ENCODE measurements around the gene KDM4B.

KDM4B gene

DNA sequence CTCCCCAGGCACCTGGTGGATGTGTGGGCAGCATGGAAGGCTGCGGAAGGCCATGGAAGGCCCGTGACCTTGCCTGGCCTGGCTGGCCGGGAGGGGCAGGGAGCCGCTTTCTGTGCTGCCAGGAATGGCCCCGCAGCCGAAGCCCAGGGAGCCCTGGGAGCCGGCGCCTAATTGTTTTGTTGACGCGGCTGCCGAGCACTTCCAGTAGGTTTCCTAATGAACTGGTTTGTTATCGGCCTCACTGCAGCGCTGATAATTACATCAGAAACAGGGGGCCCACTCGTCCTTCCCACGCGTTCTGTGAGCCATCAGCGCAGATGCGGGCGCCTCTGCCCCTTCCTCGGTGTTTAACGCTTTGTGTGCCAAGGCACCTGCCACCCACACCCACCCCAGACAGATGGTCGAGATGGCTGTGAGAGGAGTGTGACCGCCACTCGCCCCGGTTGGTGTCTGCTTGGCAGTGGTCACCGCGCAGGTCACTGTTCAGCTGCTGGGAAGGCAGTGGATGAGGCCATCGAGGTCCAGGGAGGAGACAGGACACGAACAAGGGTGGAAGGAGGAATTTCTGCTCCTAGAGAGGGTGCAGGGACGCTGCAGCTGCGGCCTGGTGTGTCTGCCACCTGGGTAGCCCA, 124.5 kb downstream of the KDM4B start:
- Histone ChIP-seq H3K9ac (ENCODE audit: low read length) (no peak overlapping the region), H3K36me3 (ENCODE audit: control insufficient read depth, low read depth, low read length) (no peaks in the 10 kb centered on the region), H3K27me3 (ENCODE audit: control insufficient read depth, insufficient read depth, low read length) (no peaks in the 10 kb centered on the region), H3K4me1 (ENCODE audit: control insufficient read depth, low read depth, low read length) (peaks cover 3% of the 10 kb centered on the region), H3K4me3 (ENCODE audit: low read length) (no peak overlapping the region), H3K9me3 (ENCODE audit: control insufficient read depth, low read depth, low read length) (no peaks in the 10 kb centered on the region), H3K27ac (ENCODE audit: low read length) (no peak overlapping the region)

DNA sequence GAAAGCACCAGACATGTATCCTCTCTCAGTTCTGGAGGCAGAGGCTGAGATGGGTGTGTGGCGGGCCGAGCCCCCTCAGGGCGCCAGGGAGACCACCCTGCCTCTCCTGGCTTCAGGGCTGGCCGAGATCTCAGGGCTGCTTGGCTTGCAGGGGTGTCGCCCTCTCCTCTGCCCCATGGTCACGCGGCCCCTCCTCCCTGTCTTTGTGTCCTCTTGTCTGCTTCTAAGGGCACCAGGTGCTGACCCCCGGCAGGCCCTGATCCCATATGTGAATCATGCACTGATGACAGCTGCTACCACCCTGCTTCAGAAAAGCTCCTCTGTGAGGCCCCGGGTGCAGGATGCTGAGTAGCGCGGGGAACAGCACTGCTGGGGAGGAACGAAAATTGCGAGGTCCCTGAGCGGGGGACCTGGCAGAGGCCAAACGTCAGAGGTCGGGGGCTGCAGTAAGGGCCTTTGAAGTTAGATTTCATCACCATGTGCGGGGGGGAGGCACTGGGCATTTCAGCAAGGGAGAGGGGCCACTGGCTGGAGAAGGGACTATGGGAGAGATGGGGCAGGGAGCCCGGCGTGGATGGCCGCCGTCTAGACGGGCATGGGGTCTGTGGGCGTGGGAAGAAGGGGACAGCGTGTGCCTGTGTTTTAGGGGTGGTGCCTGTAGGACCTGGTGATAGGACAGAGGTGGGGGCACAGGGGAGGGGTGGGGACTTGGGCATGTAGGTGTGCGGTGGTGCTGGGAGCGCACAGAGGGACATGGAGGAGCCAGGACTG, 125.2 kb downstream of the KDM4B start:
- H3K27ac ChIP-seq (ENCODE audit: low read length) = no peak overlapping the region
- H3K27me3 ChIP-seq (ENCODE audit: control insufficient read depth, insufficient read depth, low read length) = no peaks in the 10 kb centered on the region
- peaks cover 3% of the 10 kb centered on the region for H3K4me1 ChIP-seq (ENCODE audit: control insufficient read depth, low read depth, low read length)
- no peaks in the 10 kb centered on the region for H3K9me3 ChIP-seq (ENCODE audit: control insufficient read depth, low read depth, low read length)
- no peak overlapping the region for H3K9ac ChIP-seq (ENCODE audit: low read length)
- H3K4me3 ChIP-seq (ENCODE audit: low read length) = no peak overlapping the region
- no peaks in the 10 kb centered on the region for H3K36me3 ChIP-seq (ENCODE audit: control insufficient read depth, low read depth, low read length)

DNA sequence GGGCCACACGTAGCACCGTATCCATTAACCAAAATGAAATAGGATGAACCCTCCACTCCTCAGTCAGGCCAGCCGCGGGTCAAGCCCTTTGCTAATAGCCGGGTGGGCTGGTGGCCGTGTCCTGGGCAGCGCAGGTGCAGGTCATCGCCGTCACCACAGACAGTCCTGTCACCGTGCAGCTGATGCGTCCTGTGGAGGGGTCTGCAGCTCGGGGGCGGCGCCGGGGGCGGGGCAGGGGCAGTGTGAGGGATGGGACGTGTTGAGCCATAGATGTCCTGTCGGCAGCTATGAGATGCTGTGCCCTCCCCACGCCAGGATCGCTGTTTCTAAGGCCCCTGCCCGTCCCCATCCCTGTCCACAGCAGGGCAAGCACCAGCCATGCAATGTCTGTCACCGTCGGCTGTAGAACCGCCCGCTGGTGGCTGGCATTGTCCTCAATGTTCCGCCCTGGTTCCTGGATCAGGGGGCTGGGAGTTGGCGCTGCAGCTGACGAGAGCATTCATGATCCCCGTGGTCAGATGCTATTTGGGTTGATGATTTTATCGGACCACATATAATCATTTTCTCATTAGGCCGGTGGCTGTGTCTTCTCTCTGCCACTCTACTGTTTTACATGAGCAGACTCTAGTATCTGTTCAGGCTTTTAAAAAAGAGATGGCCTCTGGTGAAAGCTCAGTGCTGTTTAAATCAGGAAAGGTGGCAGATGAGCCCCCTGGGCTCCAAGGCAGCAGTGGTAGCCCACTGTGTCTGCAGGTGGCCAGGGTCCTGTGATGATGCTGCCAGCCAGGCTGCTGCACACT, 126.1 kb downstream of the KDM4B start:
- H3K9ac ChIP-seq (ENCODE audit: low read length) = no peak overlapping the region
- H3K9me3 ChIP-seq (ENCODE audit: control insufficient read depth, low read depth, low read length) = peaks cover 6% of the 10 kb centered on the region
- H3K4me3 ChIP-seq (ENCODE audit: low read length) = no peak overlapping the region
- peaks cover 3% of the 10 kb centered on the region for H3K4me1 ChIP-seq (ENCODE audit: control insufficient read depth, low read depth, low read length)
- no peak overlapping the region for H3K27ac ChIP-seq (ENCODE audit: low read length)
- no peaks in the 10 kb centered on the region for H3K36me3 ChIP-seq (ENCODE audit: control insufficient read depth, low read depth, low read length)
- no peaks in the 10 kb centered on the region for H3K27me3 ChIP-seq (ENCODE audit: control insufficient read depth, insufficient read depth, low read length)

DNA sequence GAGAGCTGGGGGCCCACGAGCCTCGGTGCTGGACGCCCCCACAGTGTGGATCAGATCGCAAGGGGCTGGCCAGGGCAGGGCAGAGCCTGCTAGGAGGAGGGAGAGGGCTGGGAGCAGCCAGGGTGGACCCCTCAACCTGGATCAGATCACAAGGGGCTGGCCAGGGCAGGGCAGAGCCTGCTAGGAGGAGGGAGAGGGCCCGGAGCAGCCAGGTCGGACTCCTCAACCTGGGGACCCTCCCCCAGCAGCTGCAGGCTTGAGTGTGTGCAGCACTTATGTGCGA, 126.6 kb downstream of the KDM4B start:
- H3K9ac ChIP-seq (ENCODE audit: low read length) = no peak overlapping the region
- no peaks in the 10 kb centered on the region for H3K36me3 ChIP-seq (ENCODE audit: control insufficient read depth, low read depth, low read length)
- H3K4me1 ChIP-seq (ENCODE audit: control insufficient read depth, low read depth, low read length) = peaks cover 3% of the 10 kb centered on the region
- H3K27ac ChIP-seq (ENCODE audit: low read length) = no peak overlapping the region
- H3K9me3 ChIP-seq (ENCODE audit: control insufficient read depth, low read depth, low read length) = peaks cover 6% of the 10 kb centered on the region
- no peaks in the 10 kb centered on the region for H3K27me3 ChIP-seq (ENCODE audit: control insufficient read depth, insufficient read depth, low read length)
- no peak overlapping the region for H3K4me3 ChIP-seq (ENCODE audit: low read length)

DNA sequence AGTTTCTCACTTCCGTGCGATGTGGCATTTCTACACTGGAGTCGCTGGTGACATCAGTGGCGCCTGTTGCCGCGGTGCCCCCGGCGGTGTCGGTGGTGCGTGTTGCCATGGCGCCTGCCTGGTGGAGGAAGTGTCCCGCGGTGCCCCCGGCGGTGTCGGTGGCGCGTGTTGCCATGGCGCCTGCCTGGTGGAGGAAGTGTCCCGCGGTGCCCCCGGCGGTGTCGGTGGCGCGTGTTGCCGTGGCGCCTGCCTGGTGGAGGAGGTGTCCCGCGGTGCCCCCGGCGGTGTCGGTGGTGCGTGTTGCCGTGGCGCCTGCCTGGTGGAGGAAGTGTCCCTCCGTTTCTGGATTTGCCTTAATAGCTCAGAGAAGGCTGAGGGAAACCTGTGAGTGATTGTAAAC, 127.6 kb downstream of the KDM4B start:
- H3K4me3 ChIP-seq (ENCODE audit: low read length) = no peak overlapping the region
- no peaks in the 10 kb centered on the region for H3K27me3 ChIP-seq (ENCODE audit: control insufficient read depth, insufficient read depth, low read length)
- H3K9me3 ChIP-seq (ENCODE audit: control insufficient read depth, low read depth, low read length) = peaks cover 6% of the 10 kb centered on the region
- no peak overlapping the region for H3K27ac ChIP-seq (ENCODE audit: low read length)
- H3K9ac ChIP-seq (ENCODE audit: low read length) = no peak overlapping the region
- H3K4me1 ChIP-seq (ENCODE audit: control insufficient read depth, low read depth, low read length) = no peaks in the 10 kb centered on the region
- no peaks in the 10 kb centered on the region for H3K36me3 ChIP-seq (ENCODE audit: control insufficient read depth, low read depth, low read length)

DNA sequence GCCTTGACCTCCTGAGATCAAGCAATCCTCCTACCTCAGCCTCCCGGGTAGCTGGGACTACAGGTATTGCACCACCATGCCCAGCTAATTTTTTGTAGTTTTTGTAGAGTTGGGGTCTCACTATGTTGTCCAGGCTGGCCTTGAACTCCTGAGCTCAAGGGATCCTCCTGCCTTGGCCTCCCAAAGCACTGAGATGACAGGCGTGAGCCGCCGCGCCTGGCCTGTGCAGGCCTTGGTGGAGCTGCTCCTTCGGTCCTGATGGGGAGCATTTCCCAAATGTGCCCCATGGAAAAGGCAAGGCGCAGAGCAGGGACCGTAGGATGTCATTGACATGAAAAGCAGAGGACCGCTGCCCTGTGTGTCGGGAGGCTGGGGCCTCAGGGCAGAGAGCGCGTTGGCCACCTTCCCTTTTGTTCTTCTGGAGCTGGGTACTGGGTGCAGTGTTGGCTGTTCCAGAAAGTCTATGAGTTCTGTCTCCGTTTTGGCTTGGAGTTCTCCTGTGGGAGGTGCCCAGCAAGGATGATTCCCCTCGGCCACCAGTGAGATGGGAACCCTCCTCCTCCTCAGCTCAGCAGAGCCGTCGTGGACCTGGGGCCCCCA, 128.5 kb downstream of the KDM4B start:
- H3K4me1 ChIP-seq (ENCODE audit: control insufficient read depth, low read depth, low read length) = no peaks in the 10 kb centered on the region
- no peaks in the 10 kb centered on the region for H3K27me3 ChIP-seq (ENCODE audit: control insufficient read depth, insufficient read depth, low read length)
- H3K36me3 ChIP-seq (ENCODE audit: control insufficient read depth, low read depth, low read length) = no peaks in the 10 kb centered on the region
- peaks cover 6% of the 10 kb centered on the region for H3K9me3 ChIP-seq (ENCODE audit: control insufficient read depth, low read depth, low read length)
- no peak overlapping the region for H3K4me3 ChIP-seq (ENCODE audit: low read length)
- H3K9ac ChIP-seq (ENCODE audit: low read length) = no peak overlapping the region
- no peak overlapping the region for H3K27ac ChIP-seq (ENCODE audit: low read length)

DNA sequence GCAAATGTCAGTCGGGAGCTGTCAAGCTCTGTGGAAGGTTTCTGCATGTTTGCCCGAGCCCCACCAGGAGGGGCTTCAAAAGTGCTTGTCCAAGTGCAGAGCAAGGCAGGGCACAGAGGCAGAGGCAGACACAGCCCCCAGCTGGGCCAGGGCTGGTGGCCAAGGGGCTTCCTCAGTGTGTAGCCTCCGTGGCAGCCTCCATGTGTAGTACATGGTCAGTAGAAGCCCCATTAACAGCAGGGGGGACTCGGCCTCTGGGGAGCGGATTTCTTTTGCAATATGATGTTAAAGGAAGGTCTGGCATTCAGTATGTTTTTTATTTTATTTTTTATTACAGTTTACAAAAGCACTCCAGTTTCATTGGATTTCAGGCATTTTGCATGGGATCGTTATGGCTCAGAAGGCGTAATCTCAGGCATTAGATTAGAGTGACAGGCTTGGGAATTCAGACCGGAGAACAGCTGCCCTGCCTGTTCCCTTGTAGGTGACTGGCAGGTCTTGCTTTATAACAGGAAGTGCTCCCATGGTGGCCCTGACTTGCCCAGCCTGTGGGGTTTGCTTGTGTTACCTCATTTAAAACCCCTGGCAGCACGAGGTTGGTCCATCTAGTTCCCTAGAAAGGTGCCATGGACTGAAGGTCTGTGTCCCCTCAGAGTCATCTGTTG, 129.2 kb downstream of the KDM4B start:
- Histone ChIP-seq H3K27ac (ENCODE audit: low read length) (no peak overlapping the region), H3K36me3 (ENCODE audit: control insufficient read depth, low read depth, low read length) (no peaks in the 10 kb centered on the region), H3K4me1 (ENCODE audit: control insufficient read depth, low read depth, low read length) (no peaks in the 10 kb centered on the region), H3K9me3 (ENCODE audit: control insufficient read depth, low read depth, low read length) (peaks cover 6% of the 10 kb centered on the region), H3K4me3 (ENCODE audit: low read length) (no peak overlapping the region), H3K9ac (ENCODE audit: low read length) (no peak overlapping the region), H3K27me3 (ENCODE audit: control insufficient read depth, insufficient read depth, low read length) (no peaks in the 10 kb centered on the region)

DNA sequence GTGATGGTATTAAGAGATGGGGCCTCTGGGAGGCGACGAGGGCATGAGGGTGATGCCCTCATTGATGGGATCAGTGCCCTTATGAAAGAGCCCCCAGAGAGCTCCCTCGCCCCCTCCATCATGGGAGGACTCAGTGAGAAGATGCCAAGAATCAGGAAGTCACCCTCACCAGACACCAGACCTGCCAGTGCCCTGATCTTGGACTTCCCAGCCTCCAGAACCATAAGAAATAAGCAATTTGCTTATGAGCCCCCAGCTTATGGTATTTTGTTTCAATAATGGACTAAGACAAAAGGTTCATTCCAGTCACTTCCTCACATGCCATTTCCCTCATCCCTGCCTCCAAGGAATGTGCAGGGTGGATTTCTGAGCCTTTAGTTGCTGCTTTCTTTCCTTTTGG, 129.7 kb downstream of the KDM4B start:
- Histone ChIP-seq H3K27ac (ENCODE audit: low read length) (no peak overlapping the region), H3K9ac (ENCODE audit: low read length) (no peak overlapping the region), H3K27me3 (ENCODE audit: control insufficient read depth, insufficient read depth, low read length) (no peaks in the 10 kb centered on the region), H3K4me3 (ENCODE audit: low read length) (no peak overlapping the region), H3K4me1 (ENCODE audit: control insufficient read depth, low read depth, low read length) (no peaks in the 10 kb centered on the region), H3K36me3 (ENCODE audit: control insufficient read depth, low read depth, low read length) (no peaks in the 10 kb centered on the region), H3K9me3 (ENCODE audit: control insufficient read depth, low read depth, low read length) (peaks cover 6% of the 10 kb centered on the region)

DNA sequence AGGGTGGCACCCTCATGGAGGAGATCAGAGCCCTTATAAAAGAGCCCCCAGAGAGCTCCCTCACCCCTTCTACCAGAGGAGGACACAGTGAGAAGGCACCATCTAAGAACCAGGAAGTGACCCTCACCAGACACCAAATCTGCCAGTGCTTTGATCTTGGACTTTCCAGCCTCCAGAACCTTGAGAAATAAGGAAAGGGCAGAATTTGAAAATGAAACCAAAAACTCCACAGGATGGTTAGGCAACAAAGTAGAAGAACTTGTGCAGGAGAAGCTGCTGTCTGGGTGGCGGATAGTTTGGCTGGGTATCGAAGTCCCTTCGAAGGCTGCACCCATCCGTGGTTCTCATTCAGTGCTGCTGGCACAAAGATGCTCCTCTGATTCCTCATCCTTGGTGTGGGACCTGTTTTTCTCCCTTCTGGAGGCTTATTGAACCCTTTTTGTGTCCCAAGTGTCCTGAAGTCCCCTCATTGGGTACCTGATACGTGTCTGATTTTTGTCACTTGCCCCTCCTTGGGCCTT, 130.8 kb downstream of the KDM4B start:
- Histone ChIP-seq H3K27ac (ENCODE audit: low read length) (no peak overlapping the region), H3K9ac (ENCODE audit: low read length) (no peak overlapping the region), H3K9me3 (ENCODE audit: control insufficient read depth, low read depth, low read length) (peaks cover 6% of the 10 kb centered on the region), H3K36me3 (ENCODE audit: control insufficient read depth, low read depth, low read length) (no peaks in the 10 kb centered on the region), H3K4me3 (ENCODE audit: low read length) (no peak overlapping the region), H3K4me1 (ENCODE audit: control insufficient read depth, low read depth, low read length) (no peaks in the 10 kb centered on the region), H3K27me3 (ENCODE audit: control insufficient read depth, insufficient read depth, low read length) (no peaks in the 10 kb centered on the region)

DNA sequence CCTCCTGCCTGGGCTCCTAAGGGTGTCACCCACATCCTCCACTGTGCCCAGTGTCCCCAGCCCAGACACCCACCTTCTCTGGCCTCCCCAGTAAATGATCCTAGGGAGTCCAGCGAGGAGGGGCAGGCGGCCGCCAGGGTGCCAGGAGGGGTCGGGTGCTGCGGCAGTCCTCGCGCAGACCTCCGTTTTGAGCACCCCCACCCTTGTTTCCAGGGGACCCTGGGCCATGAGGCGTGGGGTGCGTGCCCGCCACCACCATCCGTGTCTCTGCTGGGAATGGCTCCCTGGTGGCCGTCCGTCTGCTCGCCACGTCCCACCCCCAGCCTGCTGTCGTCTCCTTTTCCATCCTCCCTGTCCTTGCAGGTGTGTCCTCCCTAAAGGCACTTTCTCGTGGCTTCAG, 133.0 kb downstream of the KDM4B start:
- no peaks in the 10 kb centered on the region for H3K36me3 ChIP-seq (ENCODE audit: control insufficient read depth, low read depth, low read length)

DNA sequence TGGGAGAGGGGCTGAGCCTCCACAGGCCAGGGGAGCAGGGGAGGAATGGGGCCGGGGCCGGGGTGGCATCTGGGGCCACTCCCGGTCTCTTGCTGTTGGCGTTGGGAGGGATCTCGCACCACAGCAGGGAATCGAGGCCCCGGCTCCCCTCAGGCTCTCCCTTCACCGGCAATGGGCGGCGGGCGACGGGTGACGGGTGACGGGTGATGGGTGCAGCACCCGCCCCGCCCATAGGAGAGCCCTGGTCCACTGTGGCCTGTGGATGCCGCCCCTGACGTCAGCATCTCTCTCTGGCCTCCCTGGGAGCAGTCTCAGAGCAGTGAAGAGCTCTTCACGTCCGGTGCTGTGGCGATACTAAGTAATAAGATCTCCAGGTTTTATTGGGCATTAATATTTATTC, 133.6 kb downstream of the KDM4B start:
- Histone ChIP-seq H3K4me3 (ENCODE audit: low read length) (no peak overlapping the region), H3K4me1 (ENCODE audit: control insufficient read depth, low read depth, low read length) (no peaks in the 10 kb centered on the region), H3K9ac (ENCODE audit: low read length) (no peak overlapping the region), H3K27ac (ENCODE audit: low read length) (no peak overlapping the region), H3K9me3 (ENCODE audit: control insufficient read depth, low read depth, low read length) (peaks cover 6% of the 10 kb centered on the region), H3K27me3 (ENCODE audit: control insufficient read depth, insufficient read depth, low read length) (no peaks in the 10 kb centered on the region), H3K36me3 (ENCODE audit: control insufficient read depth, low read depth, low read length) (no peaks in the 10 kb centered on the region)

More for the DNA sequence above, 133.0 kb downstream of the KDM4B start:
- H3K27me3 ChIP-seq (ENCODE audit: control insufficient read depth, insufficient read depth, low read length) = no peaks in the 10 kb centered on the region
- H3K9ac ChIP-seq (ENCODE audit: low read length) = no peak overlapping the region
- H3K27ac ChIP-seq (ENCODE audit: low read length) = no peak overlapping the region
- no peaks in the 10 kb centered on the region for H3K4me1 ChIP-seq (ENCODE audit: control insufficient read depth, low read depth, low read length)
- peaks cover 6% of the 10 kb centered on the region for H3K9me3 ChIP-seq (ENCODE audit: control insufficient read depth, low read depth, low read length)
- H3K4me3 ChIP-seq (ENCODE audit: low read length) = no peak overlapping the region
